Thyroid gland (tissue), 4 donors: Measurements from ENCODE around the gene NRROS. TPM values are rescaled to one million over a fixed set of nuclear protein-coding genes. Genes with fewer than 3 reads are reported as not detected.

Source experiments
- DNase-seq, 2 donors: peaks; one replicate each; pipeline ENCODE4 v3.0.0-alpha.2; 2019
- H3K27ac ChIP-seq, 3 donors: fragments of 200-600 bp; sonication (generic); 1 replicate in 2 of 3; 2 replicates in 1 of 3; pipeline ENCODE4 v1.5.1; 2016 to 2019; ENCODE audit warnings: mild to moderate bottlenecking in 1 of 3, moderate library complexity in 1 of 3
- H3K27me3 ChIP-seq: fragments of 200-600 bp; sonication (generic); one replicate; pipeline ENCODE4 v1.5.1; 2019
- H3K36me3 ChIP-seq, 2 donors: fragments of 200-600 bp; sonication (generic); one replicate each; pipeline ENCODE4 v1.5.1; 2016 to 2019
- H3K4me1 ChIP-seq, 2 donors: fragments of 200-600 bp; sonication (generic); one replicate each; pipeline ENCODE4 v1.5.1; 2017 to 2019
- H3K4me3 ChIP-seq, 3 donors: fragments of 200-600 bp; sonication (generic); replicated peaks in 1 of 3; 1 replicate in 2 of 3; 2 replicates in 1 of 3; pipeline ENCODE4 v1.5.1; 2016; ENCODE audit warnings: mild to moderate bottlenecking in 1 of 3
- H3K9me3 ChIP-seq: fragments of 200-600 bp; sonication (generic); one replicate; pipeline ENCODE4 v1.5.1; 2017
- CTCF ChIP-seq, 6 experiments: fragments of 200-600 bp in 3 of 6; fragments of 450-650 bp in 3 of 6; sonication (generic) in 3 of 6; IDR thresholded peaks; one replicate each; pipeline ENCODE4 v1.5.1; 2016 to 2019; ENCODE audit warnings: antibody characterized with exemption in 6 of 6, mild to moderate bottlenecking in 2 of 6, inconsistent platforms in 1 of 6, moderate library complexity in 1 of 6
- POLR2A ChIP-seq, 2 donors: fragments of 450-650 bp; IDR thresholded peaks; one replicate each; pipeline ENCODE4 v1.6.1; 2017; ENCODE audit warnings: antibody characterized with exemption in 2 of 2, mild to moderate bottlenecking in 2 of 2, moderate library complexity in 1 of 2
- WGBS, 2 donors: methylation state at CpG; one replicate each; pipeline ENCODE4 v1.1.5; 2017; 5-methylcytosine and 5-hydroxymethylcytosine counted together
- intact Hi-C: fragments of 100-400 bp; cut with DNase I; formaldehyde crosslinking; loops from one replicate; pipeline ENCODE4 v1.15.1; 2023
- total RNA-seq, 4 donors: library from RNA; depleted of rRNA; stranded (reverse); fragments of >200 nt; gene quantifications; one replicate each; pipeline ENCODE4 v1.2.3, GENCODE V29; 2016

NRROS gene
- total RNA-seq, 4 donors from 2014 or later: 1.2 to 3.9 (median 1.7) TPM

GRCh38 chr3:196624067-196624790 lies 15.3 kb upstream of the NRROS start:
- DNase-seq: no peak
- Histone ChIP-seq H3K9me3 (no peaks in the 10 kb centered on the region), H3K27ac (peak overlapping the region in 2 of 3 donors; percentile 17 to 27), H3K4me1 (peaks cover 4 to 7% of the 10 kb centered on the region in 2 donors), H3K27me3 (no peaks in the 10 kb centered on the region), H3K36me3 (no peaks in the 10 kb centered on the region), H3K4me3 (no peak overlapping the region)
- intact Hi-C loops: no loop called here
- 74 to 81% methylated on average over 12 of the region's 12 CpGs for WGBS, 2 donors
- TF ChIP-seq CTCF (IDR thresholded peaks at IDR 0.05) (no peak), POLR2A (IDR thresholded peaks at IDR 0.05) (no peak)

- Histone ChIP-seq H3K27me3 (no peaks in the 10 kb centered on the region), H3K36me3 (no peaks in the 10 kb centered on the region), H3K4me3 (no peak overlapping the region), H3K9me3 (no peaks in the 10 kb centered on the region), H3K27ac (peak overlapping the region in 1 of 3 donors; percentile 27), H3K4me1 (peaks cover 3 to 6% of the 10 kb centered on the region in 2 donors)
- DNase-seq: no peak
- TF ChIP-seq CTCF (IDR thresholded peaks at IDR 0.05) (no peak), POLR2A (IDR thresholded peaks at IDR 0.05) (no peak)
- WGBS, 2 donors: 93 to 95% methylated on average over 16 of the region's 16 CpGs
- intact Hi-C loops: no loop called here
Observed at GRCh38 chr3:196624907-196625306, 14.6 kb upstream of the NRROS start.

GRCh38 chr3:196625331-196625730 lies 14.2 kb upstream of the NRROS start:
- no peak for TF ChIP-seq POLR2A (IDR thresholded peaks at IDR 0.05)
- no peak for TF ChIP-seq CTCF (IDR thresholded peaks at IDR 0.05)
- intact Hi-C loops: no loop called here
- no peak overlapping the region for H3K4me3 ChIP-seq
- H3K9me3 ChIP-seq: no peaks in the 10 kb centered on the region
- H3K4me1 ChIP-seq: peaks cover 0 to 2% of the 10 kb centered on the region in 2 donors
- no peaks in the 10 kb centered on the region for H3K27me3 ChIP-seq
- H3K27ac ChIP-seq: no peak overlapping the region
- no peaks in the 10 kb centered on the region for H3K36me3 ChIP-seq
- WGBS, 2 donors: 89 to 94% methylated on average over 6 of the region's 6 CpGs
- DNase-seq: no peak

- no peak overlapping the region for H3K27ac ChIP-seq
- no peaks in the 10 kb centered on the region for H3K27me3 ChIP-seq
- intact Hi-C loops: no loop called here
- no peak for DNase-seq
- no peak overlapping the region for H3K4me3 ChIP-seq
- WGBS, 2 donors: 75 to 85% methylated on average over 8 of the region's 8 CpGs
- peaks cover 4 to 7% of the 10 kb centered on the region in 2 donors for H3K4me1 ChIP-seq
- no peaks in the 10 kb centered on the region for H3K36me3 ChIP-seq
- TF ChIP-seq POLR2A (IDR thresholded peaks at IDR 0.05) (no peak), CTCF (IDR thresholded peaks at IDR 0.05) (no peak)
- H3K9me3 ChIP-seq: no peaks in the 10 kb centered on the region
Observed at GRCh38 chr3:196627918-196628231, 11.6 kb upstream of the NRROS start.

- peaks cover 4 to 12% of the 10 kb centered on the region in 2 donors for H3K4me1 ChIP-seq
- intact Hi-C loops: no loop called here
- WGBS, 2 donors: 89 to 92% methylated on average over 2 of the region's 2 CpGs
- H3K9me3 ChIP-seq: no peaks in the 10 kb centered on the region
- TF ChIP-seq POLR2A (IDR thresholded peaks at IDR 0.05): no peak
- no peak for TF ChIP-seq CTCF (IDR thresholded peaks at IDR 0.05)
- no peak overlapping the region for H3K27ac ChIP-seq
- H3K27me3 ChIP-seq: no peaks in the 10 kb centered on the region
- H3K4me3 ChIP-seq: no peak overlapping the region
- no peak for DNase-seq
- H3K36me3 ChIP-seq: no peaks in the 10 kb centered on the region
Observed at GRCh38 chr3:196629228-196629627, 10.3 kb upstream of the NRROS start.
